GM12878 (cell line): ENCODE measurements around the gene METTL27. TPM values are rescaled to one million over a fixed set of nuclear protein-coding genes. Genes with fewer than 3 reads are reported as not detected.
"Not testable (repeated sequence)": the region's sequence is repeated elsewhere in the genome, so short reads cannot be mapped to it uniquely, and the experiment has no call there.

ENCODE experiments used
- ATAC-seq: fragments of 200-7000 bp; cut with Tn5 transposase; 3 replicates; pipeline ENCODE4 v1.9.1; 2020; ENCODE audit warnings: mild to moderate bottlenecking, moderate library complexity
- BruUV-seq: library from RNA; stranded (reverse); fragments of 400-500 nt; replicated peaks from 2 replicates; lab custom pipeline; 2021; lab: Mats Ljungman, UMichigan
- CTCF ChIA-PET: fragments of 300-600 bp; sonication (Branson Sonifier 250); formaldehyde crosslinking; extraction: SDS; loops from one replicate; lab custom pipeline; 2021; ENCODE audit warnings: inconsistent platforms; lab: Yijun Ruan, JAX
- POLR2A ChIA-PET: fragments of 350-600 bp; formaldehyde crosslinking; extraction: SDS; loops from one replicate; lab custom pipeline; 2021; ENCODE audit warnings: inconsistent platforms; lab: Charles Lee
- RAD21 ChIA-PET: fragments of 300-600 bp; sonication (Branson Sonifier 250); formaldehyde crosslinking; loops from one replicate; lab custom pipeline; 2023; ENCODE audit warnings: antibody characterized with exemption; ENCODE audit not compliant: unreplicated experiment; lab: Charles Lee
- SMC1A ChIA-PET: fragments of 300-600 bp; sonication (Branson Sonifier 250); formaldehyde crosslinking; loops from one replicate; lab custom pipeline; 2023; ENCODE audit not compliant: unreplicated experiment, uncharacterized antibody; lab: Charles Lee
- DNase-seq: peaks from one replicate; pipeline ENCODE4 v3.0.0-alpha.2; 2011; ENCODE audit warnings: low read depth, low spot score
- FAIRE-seq: peaks from 3 replicates; lab custom pipeline; 2011; peaks lifted over from hg19 to GRCh38; lab: Jason Lieb, UNC
- H2AFZ ChIP-seq: 2 replicates; pipeline ENCODE4 v1.6.0; 2011; ENCODE audit warnings: low read depth, low read length, control low read depth; ENCODE audit not compliant: control insufficient read depth
- H3K27ac ChIP-seq: 2 replicates; pipeline ENCODE4 v1.5.1; 2011; ENCODE audit warnings: control low read depth; ENCODE audit not compliant: control insufficient read depth, insufficient read depth
- H3K27me3 ChIP-seq, 2 experiments: replicated peaks in 1 of 2; 2 replicates each; pipeline versions ENCODE4 v1.6.0 to v1.6.1; 2011; ENCODE audit warnings: low read length in 1 of 2; ENCODE audit not compliant: control insufficient read depth in 2 of 2, insufficient read depth in 2 of 2
- H3K36me3 ChIP-seq, 2 experiments: 2 replicates each; pipeline ENCODE4 v1.5.1; 2011; ENCODE audit warnings: low read length in 1 of 2; ENCODE audit not compliant: control insufficient read depth in 2 of 2, insufficient read depth in 2 of 2
- H3K4me1 ChIP-seq: 2 replicates; pipeline ENCODE4 v1.6.1; 2011; ENCODE audit warnings: mild to moderate bottlenecking, low read length, moderate library complexity, mixed read lengths; ENCODE audit not compliant: control insufficient read depth, insufficient read depth
- H3K4me2 ChIP-seq: 2 replicates; pipeline ENCODE4 v1.6.0; 2011; ENCODE audit warnings: control low read depth; ENCODE audit not compliant: control insufficient read depth, insufficient read depth
- H3K4me3 ChIP-seq: fragments of 200-600 bp; sonication (generic); 2 replicates; pipeline ENCODE4 v1.5.1; 2016
- H3K79me2 ChIP-seq: 2 replicates; pipeline ENCODE4 v1.6.0; 2011; ENCODE audit warnings: low read length; ENCODE audit not compliant: control insufficient read depth, insufficient read depth
- H3K9ac ChIP-seq: 2 replicates; pipeline ENCODE4 v1.8.0; 2011; ENCODE audit warnings: low read length, control low read depth, mixed read lengths; ENCODE audit not compliant: control insufficient read depth, insufficient read depth
- H3K9me3 ChIP-seq: replicated peaks from 3 replicates; pipeline ENCODE4 v1.5.1; 2011; ENCODE audit warnings: mild to moderate bottlenecking, low read length; ENCODE audit not compliant: control insufficient read depth, insufficient read depth
- H4K20me1 ChIP-seq: 2 replicates; pipeline ENCODE4 v1.6.0; 2011; ENCODE audit not compliant: control insufficient read depth, insufficient read depth
- MEF2A ChIP-seq: IDR thresholded peaks from 2 replicates; pipeline ENCODE4 v1.6.1; 2011; ENCODE audit warnings: low read depth, mild to moderate bottlenecking, low read length, moderate library complexity; ENCODE audit not compliant: insufficient read depth
- WGBS: methylation state at CpG from one replicate; pipeline ENCODE4 v1.1.6; 2016; ENCODE audit warnings: low lambda C conversion rate; ENCODE audit not compliant: insufficient replicate concordance, insufficient coverage; ENCODE audit errors: missing lambda C conversion rate; 5-methylcytosine and 5-hydroxymethylcytosine counted together
- in situ Hi-C: fragments of 300-500 bp; cut with MboI; formaldehyde crosslinking; loops from 9 replicates; pipeline ENCODE4 v1.14.3; 2018; ENCODE audit warnings: mixed read lengths
- intact Hi-C: fragments of 100-400 bp; cut with micrococcal nuclease; formaldehyde crosslinking; loops from one replicate; pipeline ENCODE4 v1.14.2; 2022; ENCODE audit not compliant: unreplicated experiment
- polyA plus RNA-seq, 11 experiments: library from polyadenylated mRNA; depleted of rRNA in 4 of 11; unstranded in 6 of 11; stranded (reverse) in 5 of 11; fragments of >200 nt; fragmentation: Nextera tagmentation in 4 of 11; fragmentation: Illumina TruSeq in 1 of 11; extraction: Ambion mirVana in 4 of 11; extraction: Trizol in 1 of 11; gene quantifications; 1 replicate in 1 of 11; 2 replicates in 10 of 11; pipeline versions ENCODE4 v1.2.1 to v1.2.3, GENCODE V29; 2011 to 2016; ENCODE audit warnings: inconsistent platforms in 2 of 11, missing spikeins in 2 of 11, low read depth in 1 of 11
- total RNA-seq, 4 experiments: library from RNA; depleted of rRNA in 3 of 4; stranded (reverse); fragments of >200 nt in 3 of 4; fragmentation: Illumina TruSeq in 1 of 4; extraction: Trizol in 1 of 4; gene quantifications; 2 replicates each; pipeline versions ENCODE4 v1.2.1 to v1.2.3, GENCODE V29; 2013 to 2021

The METTL27 gene
- total and polyA plus RNA-seq, 10 of the 15 experiments (the other 5 are each of a cell fraction or from before 2014, with no cell fraction given): 0.10 to 3.4 (median 0.68) TPM

DNA sequence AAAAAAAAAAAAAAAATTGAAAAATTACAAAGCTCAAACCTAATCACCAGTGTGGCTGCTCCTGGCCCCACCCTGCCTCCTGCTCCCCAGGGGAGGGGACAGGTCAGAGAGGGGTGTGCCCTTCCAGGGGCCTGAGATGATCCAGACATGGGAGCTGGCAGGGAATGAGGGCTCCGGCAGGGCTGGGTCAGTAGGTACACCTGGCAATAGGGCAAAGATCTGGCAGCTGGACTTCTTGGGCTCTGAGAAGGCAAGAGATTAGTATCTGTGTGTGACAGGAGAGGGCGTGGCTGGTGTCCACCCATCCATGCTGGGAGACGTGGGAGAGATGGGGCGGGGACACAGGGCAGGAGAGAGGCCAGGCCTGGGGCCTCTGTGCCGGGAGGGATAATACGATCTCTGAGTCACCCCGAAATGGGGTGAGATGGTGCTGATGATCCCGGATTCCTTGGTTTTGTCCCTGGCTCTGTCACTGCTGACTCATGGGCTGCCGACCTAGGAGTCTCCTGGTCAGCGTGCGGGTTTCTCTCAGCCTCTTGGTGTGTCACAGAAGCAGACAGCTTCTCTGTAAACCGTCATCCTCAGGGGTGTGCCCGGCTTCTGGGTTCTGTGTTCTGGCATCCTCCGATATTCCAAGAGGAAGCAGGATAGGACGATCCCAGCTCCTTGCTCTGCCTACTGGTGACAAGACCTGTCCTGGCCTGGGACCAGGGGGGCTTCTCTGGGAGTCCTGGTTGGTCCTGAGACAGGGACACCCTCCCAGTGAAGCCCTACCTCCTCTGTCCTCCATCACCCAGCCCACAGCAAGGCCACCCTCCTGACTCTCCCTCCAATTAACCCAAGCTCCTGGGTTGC is 19.8 kb downstream of the METTL27 start:
- no peak overlapping the region for H3K9ac ChIP-seq
- no peaks in the 10 kb centered on the region for H3K79me2 ChIP-seq
- ChIA-PET POLR2A (no interaction called here), SMC1A (interaction anchor here (1.0 kb wide), 1 partner anchor 11 kb away, joined by 3 read pairs; no protein-coding TSS in a partner anchor), RAD21 (no interaction called here), CTCF (interaction anchor here (0.8 to 1.3 kb wide), 2 partner anchors 10 to 32 kb away, joined by 3 to 7 read pairs; no protein-coding TSS in a partner anchor)
- in situ Hi-C loops (no loop called here), intact Hi-C loops (no loop called here)
- H3K4me3 ChIP-seq: no peak overlapping the region
- 41% methylated on average over 15 of the region's 15 CpGs for WGBS
- no peaks in the 10 kb centered on the region for H3K36me3 ChIP-seq
- DNase-seq (no peak), ATAC-seq (no peak), FAIRE-seq (no peak)
- peaks cover 7% of the 10 kb centered on the region for H3K4me1 ChIP-seq
- H3K9me3 ChIP-seq: no peaks in the 10 kb centered on the region
- H3K27ac ChIP-seq: no peak overlapping the region
- no peak for TF ChIP-seq MEF2A
- H4K20me1 ChIP-seq: no peaks in the 10 kb centered on the region
- no TSS peak for BruUV-seq
- H3K27me3 ChIP-seq: peaks cover 0 to 3% of the 10 kb centered on the region in 2 experiments; a peak in 3 of 4 replicates
- H3K4me2 ChIP-seq: no peak overlapping the region
- no peak overlapping the region for H2AFZ ChIP-seq

DNA sequence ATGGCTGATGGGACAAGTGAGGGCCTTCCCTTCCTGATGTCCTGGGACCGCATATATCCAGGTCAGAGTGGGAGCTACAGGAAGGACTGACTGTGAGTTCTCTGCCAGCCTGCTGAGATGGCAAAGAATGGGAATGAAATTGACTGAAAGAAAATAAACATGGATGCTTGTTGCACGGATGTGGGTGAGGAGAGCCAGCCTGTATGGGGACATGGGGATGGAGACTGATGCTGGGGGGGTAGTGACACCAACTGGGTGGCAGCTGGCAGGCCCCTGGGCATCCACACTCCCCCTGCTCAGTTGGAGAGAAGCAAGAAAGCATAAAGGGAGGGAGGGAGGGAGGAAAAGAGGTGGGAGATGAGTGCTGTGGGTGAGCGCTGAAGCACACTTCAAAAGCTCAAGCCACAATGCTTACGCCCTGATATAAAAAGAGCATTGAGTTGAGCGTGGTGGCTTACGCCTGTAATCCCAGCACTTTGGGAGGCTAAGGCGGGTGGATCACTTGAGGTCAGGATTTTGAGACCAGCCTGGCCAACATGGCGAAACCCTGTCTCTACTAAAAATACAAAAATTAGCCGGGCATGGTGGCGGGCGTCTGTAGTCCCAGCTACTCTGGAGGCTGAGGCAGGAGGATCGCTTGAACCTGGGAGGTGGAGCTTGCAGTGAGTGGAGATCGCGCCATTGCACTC is 20.6 kb downstream of the METTL27 start:
- H3K27me3 ChIP-seq, H3K79me2 ChIP-seq, FAIRE-seq, H3K9me3 ChIP-seq, POLR2A ChIA-PET, H3K4me3 ChIP-seq, intact Hi-C loops, SMC1A ChIA-PET, RAD21 ChIA-PET, BruUV-seq, DNase-seq, H3K4me2 ChIP-seq, H4K20me1 ChIP-seq, H3K9ac ChIP-seq, H3K36me3 ChIP-seq, ATAC-seq, H3K4me1 ChIP-seq, H2AFZ ChIP-seq, H3K27ac ChIP-seq, in situ Hi-C loops: not testable (repeated sequence)
- 46% methylated on average over 14 of the region's 14 CpGs for whole genome bisulfite sequencing
- CTCF ChIA-PET: interaction anchor here (0.8 kb wide), 1 partner anchor 10 kb away, joined by 3 read pairs; no protein-coding TSS in a partner anchor
